GM20431 (cell line): ENCODE results near the gene SPPL3.
"Not testable (repeated sequence)": the region's sequence is repeated elsewhere in the genome, so short reads cannot be mapped to it uniquely, and the experiment has no call there.

Source experiments
- in situ Hi-C: fragments of 300-500 bp; cut with MseI, MboI; formaldehyde crosslinking; loops from one replicate; pipeline ENCODE4 v1.15.0; 2020; ENCODE audit warnings: low sequenced_read_pairs; ENCODE audit not compliant: unreplicated experiment

SPPL3 gene

DNA sequence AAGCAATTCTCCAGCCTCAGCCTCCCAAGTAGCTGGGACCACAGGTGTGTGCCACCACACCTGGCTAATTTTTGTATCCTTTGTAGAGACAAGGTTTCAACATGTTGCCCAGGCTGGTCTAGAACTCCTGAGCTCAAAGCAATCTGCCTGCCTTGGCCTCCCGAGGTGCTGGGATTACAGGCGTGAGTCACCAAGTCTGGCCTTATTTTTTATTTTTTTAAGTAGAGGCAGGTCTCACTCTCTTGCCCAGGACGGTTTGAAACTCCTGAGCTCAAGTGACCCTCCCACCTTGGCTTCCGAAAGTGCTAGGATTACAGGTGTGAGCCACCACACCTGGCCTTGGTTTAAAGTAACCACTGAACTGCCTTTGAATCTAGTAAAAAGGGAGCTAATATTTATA is 56.8 kb downstream of the SPPL3 start:
- in situ Hi-C loops = no loop called here

DNA sequence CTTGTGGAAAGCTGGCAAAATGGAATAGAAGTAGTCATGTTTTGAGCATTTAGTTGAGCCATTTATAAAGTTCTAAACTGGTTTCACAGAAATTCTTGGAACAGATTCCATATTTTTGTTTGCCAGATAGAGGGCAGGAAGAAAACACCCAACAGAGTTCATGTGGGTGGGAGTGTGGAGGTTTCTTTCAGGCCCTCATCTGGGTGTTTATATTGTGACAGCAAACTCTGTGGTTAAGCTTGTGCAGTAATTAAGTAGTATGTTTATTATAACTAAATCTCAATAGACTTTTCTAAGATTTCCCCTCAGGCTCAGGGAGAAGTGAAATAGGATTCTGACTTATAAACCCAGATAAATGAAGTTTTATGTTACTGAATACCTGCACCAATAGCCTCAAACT is 57.4 kb downstream of the SPPL3 start:
- in situ Hi-C loops = no loop called here

DNA sequence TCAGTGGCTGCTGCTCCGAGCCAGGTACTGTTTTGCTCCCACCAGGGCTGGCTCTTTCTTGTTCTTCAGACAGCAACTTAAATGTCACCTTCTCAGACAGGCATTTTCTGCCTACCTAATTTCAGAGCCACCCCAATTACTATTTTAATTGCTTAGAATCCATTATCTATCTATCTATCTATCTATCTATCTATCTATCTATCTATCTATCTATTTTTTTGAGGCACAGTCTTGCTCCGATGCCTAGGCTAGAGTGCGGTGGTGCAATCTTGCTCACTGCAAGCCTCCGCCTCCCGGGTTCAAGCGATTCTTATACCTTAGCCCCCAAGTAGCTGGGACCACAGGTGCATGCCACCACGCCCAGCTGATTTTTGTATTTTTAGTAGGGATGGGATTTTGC is 58.5 kb downstream of the SPPL3 start:
- in situ Hi-C loops = no loop called here

DNA sequence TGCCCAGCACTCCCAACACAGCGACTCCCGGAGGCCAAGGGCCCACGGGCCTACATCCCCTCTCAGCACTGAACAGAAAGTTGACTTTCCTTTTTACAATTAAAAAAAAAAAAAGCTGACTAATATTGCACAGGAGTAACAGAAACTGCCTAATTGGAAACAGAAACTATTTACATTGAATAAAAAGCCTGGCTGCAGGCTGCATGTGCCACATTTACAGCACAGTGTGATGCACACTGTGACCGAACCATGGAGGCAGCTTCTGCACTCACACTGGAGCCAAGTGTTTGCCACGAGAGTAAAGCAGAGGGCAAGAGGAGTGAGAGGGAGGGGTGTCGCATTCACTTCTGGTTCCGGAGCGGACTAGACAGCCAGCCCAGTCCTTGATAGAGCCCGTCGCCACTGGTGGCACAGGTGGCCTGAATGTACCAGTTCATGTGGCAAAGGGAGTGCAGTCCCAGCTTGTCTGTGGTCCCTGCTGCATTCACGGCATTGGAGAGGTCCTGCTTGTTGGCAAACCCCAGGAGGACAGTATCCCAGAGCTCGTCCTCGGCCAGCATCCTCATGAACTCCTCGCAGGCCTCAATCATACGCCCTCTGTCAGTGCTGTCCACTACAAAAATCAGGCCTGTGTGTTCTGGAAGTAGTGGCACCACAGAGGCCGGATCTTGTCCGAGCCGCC is 59.2 kb downstream of the SPPL3 start:
- in situ Hi-C loops = no loop called here

DNA sequence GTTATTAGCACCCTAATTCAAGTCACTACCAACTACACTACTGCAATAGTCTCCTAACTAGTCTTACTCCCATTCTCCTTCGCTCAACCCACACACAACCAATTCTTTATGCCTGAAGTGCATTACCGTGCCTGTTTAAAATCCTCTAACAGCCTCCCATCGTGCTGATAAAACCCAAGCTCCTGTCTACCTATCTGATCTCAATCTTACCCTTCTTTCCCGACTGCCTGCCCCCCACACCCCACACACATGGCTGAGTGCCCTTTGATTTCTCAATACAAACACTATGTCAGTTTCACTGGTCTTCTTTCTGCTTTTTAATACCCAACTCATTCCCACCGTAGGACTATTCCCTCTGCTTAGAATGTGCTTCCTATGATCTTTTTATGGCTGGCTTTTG is 59.9 kb downstream of the SPPL3 start:
- in situ Hi-C loops = no loop called here

DNA sequence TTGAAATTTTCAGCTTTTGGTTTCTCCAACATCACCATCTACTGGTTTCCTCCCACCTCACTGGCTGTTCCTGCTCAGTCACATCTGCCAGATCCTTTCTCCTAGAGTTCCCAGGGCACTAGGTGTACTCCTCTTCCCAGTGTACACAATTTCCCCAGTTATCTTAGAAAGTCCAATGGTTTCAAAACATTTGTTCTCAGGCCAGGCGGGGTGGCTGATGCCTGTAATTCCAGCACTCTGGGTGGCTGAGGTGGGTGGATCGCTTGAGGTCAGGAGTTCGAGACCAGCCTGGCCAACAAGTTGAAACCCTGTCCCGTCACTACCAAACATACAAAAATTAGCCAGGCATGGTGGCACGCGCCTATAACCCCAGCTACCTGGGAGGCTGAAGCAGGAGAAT is 60.7 kb downstream of the SPPL3 start:
- in situ Hi-C loops = no loop called here

DNA sequence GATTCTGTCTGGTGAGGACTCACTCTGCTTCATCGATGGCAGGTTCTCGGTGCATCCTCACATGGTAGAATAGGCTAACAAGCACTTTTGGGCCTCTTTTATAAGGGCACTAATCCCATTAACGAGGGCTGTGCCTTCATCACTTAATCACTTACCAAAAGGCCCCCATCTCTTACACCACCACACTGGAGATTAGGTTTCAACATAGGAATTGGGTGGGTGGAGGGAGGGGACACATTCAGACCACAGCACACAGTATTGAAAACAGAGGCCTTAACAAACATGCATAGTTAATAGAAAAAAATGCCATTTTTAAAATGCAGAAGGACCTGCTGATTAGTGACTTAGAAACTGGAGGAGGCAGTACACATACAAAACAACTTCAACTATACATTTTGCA is 61.6 kb downstream of the SPPL3 start:
- in situ Hi-C loops = no loop called here

DNA sequence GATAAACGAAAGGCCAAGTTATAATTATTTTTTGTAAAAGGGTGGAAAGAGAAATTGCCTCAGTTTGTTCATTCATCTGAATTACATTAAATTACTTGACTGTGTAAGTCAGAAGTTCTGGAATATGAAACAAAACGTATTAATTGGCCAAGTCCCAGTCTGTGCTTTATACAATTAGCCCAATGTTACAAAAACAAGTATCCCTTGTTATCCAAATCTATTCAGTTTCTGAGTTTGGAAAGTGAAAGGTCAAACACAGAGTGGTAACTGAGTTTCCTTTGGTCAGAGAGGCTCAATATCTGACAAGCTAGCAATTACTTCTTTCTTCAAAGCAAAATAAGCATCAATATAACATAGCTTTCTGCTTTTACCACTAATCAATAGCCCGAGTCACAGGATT is 62.6 kb downstream of the SPPL3 start:
- in situ Hi-C loops = no loop called here

DNA sequence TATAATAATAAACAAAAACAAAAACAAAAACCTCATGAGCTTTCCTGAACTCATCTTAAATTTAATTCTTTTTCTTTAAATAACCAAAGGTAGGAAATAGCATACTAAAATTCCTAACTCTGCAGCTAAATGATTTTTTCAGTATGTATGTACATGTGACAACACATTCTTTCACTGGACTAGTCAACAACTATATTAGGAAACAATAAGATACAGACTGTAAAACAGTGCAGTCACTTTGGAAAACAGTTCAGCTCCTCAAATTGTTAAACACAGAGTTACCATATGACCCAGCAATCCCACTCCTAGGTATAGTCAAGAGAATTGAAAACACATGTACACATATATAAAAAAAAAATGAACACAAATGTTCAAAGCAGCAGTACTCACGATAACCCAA is 64.7 kb downstream of the SPPL3 start:
- in situ Hi-C loops = no loop called here

DNA sequence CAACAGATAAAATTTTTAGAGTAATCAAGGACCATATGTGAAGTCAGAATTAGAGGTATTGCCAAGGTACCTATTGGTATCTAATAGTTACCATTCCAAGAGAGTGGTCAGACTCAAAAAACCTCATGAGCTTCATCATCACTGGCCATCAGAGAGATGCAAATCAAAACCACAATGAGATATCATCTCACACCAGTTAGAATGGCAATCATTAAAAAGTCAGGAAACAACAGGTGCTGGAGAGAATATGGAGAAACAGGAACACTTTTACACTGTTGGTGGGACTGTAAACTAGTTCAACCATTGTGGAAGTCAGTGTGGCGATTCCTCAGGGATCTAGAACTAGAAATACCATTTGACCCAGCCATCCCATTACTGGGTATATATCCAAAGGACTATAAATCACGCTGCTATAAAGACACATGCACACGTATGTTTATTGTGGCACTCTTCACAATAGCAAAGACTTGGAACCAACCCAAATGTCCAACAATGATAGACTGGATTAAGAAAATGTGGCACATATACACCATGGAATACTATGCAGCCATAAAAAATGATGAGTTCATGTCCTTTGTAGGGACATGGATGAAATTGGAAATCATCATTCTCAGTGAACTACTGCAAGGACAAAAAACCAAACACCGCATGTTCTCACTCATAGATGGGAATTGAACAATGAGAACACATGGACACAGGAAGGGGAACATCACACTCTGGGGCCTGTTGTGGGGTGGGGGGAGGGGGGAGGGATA is 65.4 kb downstream of the SPPL3 start:
- in situ Hi-C loops = not testable (repeated sequence)

DNA sequence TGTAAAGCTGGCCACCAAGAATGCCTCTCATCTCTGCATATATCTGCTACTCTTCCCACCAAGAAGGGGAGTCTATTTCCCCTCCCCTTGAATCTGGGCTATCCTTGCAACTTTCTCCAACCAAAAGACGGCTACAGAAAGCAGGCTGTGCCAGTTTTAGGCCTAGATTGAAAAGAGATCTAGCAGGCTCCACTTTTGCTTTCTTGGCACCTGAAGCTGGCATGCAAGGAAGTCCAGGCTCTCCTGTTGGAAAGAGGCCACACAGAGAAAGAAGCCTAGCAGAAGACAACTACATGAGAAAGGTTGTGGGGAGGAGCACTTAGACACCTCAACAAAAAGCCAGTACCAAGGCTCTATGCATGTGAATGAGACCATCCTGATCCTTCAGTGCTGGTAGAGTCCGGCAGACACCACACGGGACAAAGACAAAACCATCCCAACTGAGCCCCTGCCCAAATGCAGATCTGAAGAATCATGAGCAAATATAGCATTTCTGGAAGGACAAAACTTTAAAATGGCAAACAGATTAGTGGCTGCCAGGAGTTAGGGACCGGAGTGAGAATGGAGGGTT is 68.0 kb downstream of the SPPL3 start:
- in situ Hi-C loops = no loop called here

DNA sequence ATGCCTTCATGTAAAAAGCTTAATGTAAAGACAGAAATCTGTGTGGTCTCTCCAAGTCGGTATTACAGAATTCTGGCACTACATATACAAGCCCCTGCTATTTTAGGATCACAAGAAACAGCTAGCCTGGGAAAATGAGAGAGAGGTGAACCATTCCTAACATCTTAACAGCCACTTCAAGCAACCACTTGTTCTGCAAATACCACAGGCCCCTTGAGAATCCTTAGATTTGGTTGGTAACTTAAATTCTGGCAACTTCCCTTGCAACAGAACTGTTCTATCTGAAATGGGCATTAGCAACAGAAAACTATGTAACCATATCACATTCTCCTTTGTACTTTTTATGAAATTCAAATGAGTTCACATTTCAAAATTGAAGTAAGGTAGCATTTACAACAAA is 68.5 kb downstream of the SPPL3 start:
- in situ Hi-C loops = no loop called here

DNA sequence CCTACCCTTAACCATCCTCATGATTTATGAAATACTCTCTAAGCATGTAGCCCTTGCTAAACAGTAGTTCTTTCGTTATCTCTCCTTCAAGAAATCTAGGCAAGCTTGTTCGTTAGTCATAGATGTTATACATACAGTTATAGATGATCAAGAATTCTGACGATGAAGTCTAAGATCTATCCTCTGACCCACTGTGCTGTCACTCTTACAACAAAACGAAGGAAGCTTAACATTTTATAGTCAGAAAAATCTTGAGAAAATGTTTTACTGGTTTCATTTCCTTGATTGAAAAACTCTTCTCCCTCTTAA is 68.9 kb downstream of the SPPL3 start:
- in situ Hi-C loops = no loop called here

DNA sequence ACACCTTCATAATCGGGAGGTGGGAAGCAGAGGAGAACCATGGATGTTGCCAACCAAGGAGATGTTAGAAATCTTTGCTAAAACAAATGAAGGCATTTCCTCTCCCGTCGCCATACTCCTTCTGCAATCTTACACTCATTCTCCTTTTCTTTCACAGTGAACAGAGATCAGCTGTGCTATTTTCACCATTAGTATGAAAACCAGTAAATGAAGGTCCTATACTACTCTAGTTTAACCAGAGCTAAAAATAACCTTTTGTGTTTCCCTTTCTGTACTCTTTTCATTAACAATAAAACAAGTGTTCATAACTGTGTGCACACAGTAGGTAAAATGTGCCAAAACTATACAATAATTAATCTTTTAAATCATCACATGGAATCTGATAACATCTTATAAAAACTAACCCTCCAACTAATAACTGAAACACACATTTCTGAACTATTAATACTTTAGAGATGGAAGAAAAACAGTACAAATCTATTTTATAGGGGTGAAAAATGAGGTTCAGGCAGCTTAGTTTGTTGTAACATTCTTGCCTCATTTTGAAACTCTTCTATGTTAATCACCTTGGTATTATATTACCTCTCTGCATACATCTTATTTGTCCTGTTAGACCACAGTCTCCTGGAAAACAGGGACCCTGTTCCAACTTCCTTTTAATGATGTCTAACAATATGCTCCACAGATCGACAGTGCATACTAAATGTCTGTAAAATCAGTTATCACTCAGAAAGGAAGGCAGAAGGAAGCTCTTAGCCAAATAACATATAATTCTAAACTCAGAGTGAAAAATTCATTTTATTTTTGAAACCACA is 69.5 kb downstream of the SPPL3 start:
- in situ Hi-C loops = no loop called here

DNA sequence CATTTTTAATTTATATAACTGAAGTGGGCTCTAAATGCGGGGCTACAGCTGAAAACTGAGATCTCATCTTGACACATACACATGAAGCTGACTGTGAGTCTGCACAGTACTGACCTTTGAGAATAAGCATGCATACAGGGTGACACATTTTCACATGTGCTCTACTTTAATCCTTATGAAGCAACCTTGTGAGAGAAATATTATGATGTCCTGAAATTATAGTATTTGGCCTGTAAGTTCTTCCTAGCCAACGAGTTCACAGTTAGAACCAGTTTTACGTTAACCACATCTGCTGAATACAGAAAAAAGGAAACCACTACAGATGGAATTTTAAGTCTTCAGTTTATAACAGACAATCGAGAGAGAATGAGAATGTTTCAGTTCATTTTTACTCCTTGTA is 70.3 kb downstream of the SPPL3 start:
- in situ Hi-C loops = no loop called here

DNA sequence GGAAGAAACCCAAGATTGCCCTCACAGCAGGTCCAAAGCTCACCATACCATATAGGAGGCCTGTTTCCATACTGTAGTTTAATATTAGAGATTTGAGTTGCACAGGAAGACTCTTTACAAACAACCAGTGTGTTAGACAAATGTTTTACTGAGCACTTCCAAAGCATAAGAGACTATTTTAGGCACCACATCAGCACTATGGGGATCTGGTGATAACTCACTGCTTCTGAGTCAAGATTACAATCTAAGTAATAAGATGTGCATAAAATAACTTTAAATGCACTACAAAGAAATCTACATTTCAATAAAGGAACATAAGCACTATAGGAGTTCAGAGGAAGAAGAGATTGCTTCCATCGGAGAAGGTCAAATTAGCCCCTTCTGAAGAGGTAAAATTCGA is 71.4 kb downstream of the SPPL3 start:
- in situ Hi-C loops = no loop called here

DNA sequence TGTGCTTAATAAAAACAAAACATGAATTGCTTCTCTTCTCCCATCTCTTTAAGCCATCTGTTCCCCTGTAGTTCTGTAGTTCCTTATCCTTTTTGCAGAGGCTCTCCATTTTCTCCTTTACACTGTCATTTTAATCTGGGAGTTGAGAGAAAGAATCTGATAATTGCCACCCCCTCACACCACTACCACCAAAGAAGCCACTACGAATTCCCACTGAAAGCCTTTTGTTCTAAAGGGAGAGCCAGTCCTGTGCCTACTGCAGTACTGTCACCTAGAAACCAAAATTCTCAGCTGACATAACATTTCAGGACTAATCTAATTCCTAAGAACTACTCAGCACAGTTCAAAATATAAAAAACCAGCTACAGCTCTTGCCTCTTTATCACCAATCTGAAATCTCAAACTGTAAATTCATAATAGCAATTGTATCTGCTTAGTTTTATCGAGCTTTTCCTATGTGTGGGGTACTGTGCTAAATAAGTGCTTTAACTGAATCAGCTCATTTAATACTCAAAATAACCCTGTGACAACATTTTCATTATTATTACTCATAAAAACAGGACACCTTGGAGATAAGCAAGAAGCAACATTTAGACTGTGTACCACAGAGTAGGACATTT is 72.4 kb downstream of the SPPL3 start:
- in situ Hi-C loops = no loop called here

DNA sequence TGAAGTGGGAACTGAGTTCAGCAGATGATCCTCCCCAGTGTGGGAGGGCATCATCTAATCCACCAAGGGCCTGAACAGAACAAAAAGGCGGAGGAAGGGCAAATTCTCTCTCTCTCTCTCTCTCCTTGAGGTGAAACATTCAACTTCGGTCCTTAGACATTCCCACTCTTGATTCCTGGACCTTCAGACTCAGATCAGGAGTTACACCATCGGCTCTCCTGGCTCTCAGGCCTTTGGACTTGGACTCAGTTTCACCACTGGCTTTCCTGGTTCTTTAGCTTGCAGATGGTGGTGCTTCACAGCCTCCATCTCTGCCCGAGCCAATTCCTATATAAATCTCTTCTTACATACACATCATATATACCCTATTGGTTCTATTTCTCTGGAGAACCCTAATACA is 73.2 kb downstream of the SPPL3 start:
- in situ Hi-C loops = no loop called here

DNA sequence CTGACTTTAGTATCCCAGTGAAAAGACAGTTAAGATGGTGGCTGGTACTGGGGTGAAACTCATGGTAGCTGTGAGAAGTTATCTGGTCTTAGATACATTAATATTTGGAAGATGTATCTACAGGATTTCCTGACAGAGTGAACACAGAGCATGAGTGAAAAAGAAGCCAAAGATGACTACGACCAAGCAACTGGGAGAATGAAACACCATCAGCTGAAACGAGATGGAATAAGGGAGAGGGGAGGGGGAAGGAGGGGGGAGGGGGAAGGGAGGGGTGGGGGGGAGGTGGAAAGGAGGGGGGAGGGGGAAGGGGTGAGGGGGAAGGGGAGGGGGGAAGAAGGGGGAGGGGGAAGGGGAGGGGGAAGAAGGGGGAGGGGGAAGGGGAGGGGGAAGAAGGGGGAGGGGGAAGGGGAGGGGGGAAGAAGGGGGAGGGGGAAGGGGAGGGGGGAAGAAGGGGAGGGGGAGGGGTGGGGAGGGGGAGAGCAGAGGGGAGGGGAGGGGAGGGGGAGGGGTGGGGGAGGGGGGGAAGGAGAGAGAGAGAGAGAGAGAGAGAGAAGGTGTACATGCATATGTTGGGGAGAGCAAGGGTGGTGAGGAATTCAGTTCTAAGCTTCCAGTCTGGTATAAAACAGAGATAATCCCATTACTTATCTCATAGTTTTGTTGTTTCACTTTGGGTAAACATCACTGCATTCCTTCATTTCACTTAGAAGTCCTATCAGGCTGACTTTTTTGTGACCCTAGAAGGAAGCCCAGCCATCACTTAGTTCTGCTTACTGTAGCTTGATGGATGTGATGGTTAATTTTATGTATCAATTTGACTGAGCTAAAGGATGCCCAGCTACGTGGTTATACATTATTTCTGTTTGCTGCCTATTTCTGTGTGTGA is 73.9 kb downstream of the SPPL3 start:
- in situ Hi-C loops = no loop called here

DNA sequence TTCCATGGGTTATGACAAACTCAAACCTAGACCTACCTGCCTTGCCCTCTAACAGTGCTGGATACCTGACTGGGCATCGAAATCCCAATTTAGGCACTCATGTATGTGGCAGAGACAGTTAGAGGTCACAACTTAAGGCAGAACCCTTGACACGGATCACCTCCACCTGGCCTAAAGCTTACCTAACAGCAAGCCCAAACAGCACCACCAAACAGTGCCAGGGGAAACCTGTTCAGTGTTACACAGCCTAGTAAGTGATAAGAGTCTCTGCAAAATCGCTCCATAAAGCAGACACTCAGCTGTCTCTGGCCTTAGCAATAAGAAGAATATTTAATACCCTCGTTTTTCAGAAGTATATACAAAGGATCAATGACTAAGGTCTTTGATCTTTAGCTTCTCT is 77.8 kb downstream of the SPPL3 start:
- in situ Hi-C loops = no loop called here
